Colon (tissue), 2 donors: Measurements from ENCODE around the gene TMEM145.

Source experiments
- FAIRE-seq: peaks from 2 replicates; lab custom pipeline; 2012; peaks lifted over from hg19 to GRCh38; lab: Jason Lieb, UNC
- donor health status: control.
- donor health status: control.

The TMEM145 gene

DNA sequence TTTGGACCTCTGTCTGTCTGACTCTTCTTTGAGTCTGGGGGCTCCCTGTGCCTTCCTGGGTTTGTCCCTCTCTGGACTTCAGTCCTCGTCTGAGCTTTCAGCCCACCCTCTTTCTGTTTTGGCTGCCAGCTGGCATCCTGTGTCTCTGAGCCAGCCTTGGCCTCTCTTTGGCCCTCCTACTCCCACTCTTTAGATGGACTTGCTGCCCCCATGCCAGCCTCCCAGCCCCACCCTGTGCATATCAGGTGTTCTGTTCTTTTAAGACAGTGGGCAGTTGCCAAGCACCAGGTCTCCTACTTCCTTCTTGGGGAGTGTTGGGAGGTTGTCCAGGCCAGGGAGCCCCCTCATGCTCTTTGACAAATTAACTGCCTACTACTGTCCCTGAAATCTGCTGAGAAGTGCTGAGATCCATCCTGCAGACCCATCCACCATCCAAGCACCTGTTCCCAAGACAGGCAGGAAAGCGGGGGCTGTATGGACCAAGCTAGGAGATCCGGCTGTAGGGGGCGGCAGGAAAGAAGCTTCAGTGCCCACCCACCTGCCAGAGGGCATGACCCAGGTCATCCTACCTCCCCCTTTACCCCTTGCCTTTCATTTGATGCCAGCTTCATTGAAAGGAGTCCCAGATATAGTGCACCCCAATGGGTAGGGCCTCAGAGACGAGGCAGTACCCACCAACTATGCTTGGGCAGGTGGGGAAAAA is 34.5 kb upstream of the TMEM145 start:
- no peak for FAIRE-seq

- FAIRE-seq, result no peak
Observed at GRCh38 chr19:42279155-42279901, 33.8 kb upstream of the TMEM145 start.

DNA sequence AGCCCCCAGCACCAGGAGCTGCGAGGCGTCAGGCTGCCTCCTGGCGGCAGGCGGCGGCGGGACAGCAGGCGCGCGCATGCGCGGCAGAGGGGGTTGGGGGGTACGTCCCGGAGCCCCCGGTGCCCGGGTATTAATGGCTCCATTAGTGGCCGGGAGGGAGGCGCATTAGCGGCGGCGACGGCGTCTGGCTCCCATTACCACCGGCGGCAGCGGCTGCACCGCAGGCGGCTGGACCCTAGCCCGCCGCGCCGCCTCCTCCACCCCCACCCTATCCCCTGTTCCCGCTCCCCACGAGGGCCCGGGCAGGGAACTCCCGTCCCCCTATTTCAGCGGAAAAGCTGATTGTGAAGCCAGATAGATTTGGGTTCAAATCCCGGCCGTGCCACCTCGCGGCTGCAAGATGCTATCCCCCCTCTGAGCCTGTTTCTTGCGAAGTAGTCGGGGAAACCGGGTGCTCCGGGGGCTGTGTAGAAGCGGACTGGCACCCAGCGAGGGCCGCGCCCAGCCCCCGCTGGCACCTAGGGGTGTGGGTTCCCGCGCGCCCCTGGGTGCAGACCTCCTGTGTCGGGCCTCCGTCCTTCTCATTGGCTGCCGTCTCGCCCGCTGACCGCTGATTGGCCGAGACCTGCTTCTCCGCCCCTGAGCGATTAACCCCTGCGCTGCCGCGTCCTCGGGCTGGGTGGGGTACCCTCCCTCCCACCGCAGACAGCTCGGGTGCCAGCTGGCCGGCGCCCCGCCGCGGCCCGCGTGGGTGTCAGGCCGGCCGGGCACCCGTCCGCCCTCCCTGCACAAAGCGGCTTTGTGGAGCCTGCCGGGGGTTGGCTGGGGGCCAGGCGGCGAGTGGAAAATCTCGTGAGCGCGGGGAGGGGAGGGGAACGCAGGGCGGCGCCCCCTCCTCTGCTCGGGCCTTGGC is 33.0 kb upstream of the TMEM145 start:
- no peak for FAIRE-seq

- FAIRE-seq, result no peak
Observed at GRCh38 chr19:42280815-42281145, 32.3 kb upstream of the TMEM145 start.

GRCh38 chr19:42281146-42281826 is 31.8 kb upstream of the TMEM145 start:
- FAIRE-seq, result no peak

- no peak for FAIRE-seq
Observed at GRCh38 chr19:42281827-42282762, 31.0 kb upstream of the TMEM145 start.

GRCh38 chr19:42282819-42283187 is 30.3 kb upstream of the TMEM145 start:
- FAIRE-seq, result no peak

DNA sequence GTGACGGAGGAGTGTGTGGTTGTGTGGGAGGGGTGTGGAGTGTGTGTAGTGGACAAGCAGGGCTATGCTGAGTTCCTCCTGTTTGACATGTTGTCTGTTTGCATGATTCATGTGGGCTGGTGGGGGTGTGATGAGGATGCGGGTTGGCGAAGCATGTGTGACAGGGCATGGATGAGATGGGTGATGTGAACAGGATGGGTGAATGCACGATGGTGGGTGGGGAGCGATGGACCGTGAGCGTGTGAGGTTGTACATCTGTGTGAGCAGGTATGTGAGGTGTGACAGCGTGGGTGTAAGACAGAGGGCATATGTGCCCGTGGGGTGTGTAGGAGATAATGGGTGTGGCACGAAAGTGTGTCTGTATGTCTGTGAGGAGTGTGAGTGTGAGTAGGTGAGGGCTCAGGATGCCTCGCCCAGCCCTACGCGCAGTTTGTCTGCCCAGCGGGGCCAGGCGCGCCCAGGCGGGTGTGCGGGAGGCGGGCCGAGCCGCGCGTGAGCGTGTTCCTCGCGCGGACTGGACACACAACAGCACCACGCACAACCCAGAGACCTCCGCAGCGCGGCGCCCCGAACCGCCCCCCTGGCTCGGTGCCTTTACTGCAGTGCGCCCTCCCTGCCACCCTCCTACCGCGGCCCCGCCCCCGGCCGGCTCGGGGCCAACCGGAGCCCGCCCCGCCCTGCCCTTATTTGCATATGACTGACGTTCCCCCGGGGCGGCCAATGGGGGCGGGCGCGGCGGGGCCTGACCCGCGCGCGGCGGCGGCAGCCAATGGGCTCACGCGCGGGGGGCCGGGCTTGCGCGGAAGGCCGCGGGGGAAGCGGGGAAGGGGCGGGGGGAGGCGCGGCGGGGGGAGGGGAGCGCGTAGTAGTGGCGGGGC is 29.7 kb upstream of the TMEM145 start:
- no peak for FAIRE-seq

GRCh38 chr19:42284066-42284501 is 29.0 kb upstream of the TMEM145 start:
- no peak for FAIRE-seq

DNA sequence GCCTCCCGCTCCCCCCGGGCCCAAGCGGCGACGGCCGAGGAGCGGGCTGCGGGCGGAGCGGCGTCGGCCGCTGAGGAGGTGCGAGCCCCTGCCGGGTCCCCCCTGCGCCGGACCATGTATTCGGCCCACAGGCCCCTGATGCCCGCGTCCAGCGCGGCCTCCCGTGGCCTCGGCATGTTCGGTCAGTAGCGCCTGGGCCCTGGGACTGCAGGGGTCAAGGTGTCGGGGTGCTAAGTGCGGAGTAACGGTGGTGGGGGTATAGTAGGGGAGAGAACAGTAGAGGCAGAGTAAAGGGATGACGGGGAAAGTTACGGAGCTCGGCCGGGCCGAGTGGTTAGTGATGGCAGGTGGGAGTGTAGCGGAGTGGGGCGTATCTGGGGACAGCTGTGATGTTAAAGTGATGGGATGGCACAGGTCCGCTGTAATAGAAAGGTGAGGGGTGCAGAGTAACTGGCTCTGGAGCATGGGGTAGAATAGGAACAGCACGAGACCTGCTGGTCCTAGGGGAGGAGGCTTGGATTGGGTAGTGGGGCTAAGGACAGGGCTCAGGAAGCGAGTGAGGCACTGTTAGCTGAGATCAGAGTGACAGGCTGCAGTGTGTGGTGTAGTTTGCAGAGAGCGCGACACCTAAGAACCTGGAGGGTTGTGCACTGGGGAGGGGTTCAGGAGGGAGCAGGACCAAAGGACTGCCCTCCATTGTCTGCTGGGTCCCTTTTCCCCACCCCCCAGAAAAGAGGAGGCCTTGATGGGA is 28.3 kb upstream of the TMEM145 start:
- no peak for FAIRE-seq

GRCh38 chr19:42285541-42285941 is 27.6 kb upstream of the TMEM145 start:
- FAIRE-seq, result no peak

DNA sequence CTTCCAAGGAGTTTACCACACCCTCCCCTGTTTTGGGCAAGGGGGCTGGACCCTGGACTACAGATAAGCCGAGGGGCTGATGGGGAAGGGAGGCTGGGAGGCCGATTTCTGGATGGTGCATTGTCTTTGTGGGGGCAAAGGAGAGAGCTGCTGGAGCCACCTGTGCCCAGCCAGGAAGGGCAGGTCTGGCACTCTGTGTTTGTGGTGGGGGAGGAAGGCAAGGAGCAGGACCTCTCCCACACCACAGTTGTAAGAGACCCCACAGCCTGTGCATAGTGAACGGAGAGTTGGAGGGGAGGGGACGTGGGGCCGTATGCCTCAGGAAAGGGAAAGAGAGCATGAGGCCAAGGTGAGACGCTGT is 27.1 kb upstream of the TMEM145 start:
- no peak for FAIRE-seq

DNA sequence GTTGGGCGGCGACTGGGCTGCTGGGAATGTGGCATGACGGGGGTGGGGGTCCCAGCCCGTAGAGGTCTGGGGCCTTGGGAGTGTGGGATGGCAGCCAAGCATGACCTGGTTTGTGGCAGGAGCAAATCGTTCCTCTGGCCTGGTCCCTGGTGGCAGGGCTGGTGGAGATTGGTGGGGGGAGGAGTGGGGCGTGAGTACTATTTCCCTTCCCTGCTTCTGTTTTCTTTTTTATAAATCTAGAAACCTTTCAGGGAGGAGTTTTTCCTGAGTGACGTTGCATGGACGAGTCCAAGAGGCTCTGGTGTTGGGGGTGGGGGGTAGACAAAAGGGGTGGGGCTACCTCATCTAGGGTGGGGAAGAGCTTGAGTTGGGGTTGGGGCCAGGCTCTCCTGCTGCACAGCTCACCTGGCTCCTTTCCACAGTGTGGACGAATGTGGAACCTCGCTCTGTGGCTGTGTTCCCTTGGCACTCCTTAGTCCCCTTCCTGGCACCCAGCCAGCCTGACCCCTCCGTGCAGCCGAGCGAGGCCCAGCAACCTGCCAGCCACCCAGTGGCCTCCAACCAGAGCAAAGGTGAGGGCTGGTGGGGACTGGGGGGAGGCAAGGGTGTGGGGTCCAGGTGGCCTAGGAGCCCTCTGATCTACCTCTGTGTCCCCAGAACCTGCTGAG is 26.6 kb upstream of the TMEM145 start:
- no peak for FAIRE-seq

- no peak for FAIRE-seq
Observed at GRCh38 chr19:42287017-42287826, 25.9 kb upstream of the TMEM145 start.

DNA sequence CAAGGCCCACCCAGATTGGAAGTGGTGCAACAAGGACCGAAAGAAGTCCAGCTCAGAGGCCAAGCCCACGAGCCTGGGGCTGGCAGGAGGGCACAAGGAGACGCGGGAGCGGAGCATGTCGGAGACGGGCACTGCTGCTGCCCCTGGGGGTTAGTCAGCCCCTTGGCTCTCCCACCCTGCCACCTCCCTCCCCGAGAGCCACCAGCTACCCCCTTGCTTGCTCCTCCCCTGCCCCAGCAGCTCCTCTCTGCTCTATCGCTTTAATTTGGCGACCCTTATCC is 25.3 kb upstream of the TMEM145 start:
- no peak for FAIRE-seq

GRCh38 chr19:42288387-42288786 is 24.7 kb upstream of the TMEM145 start:
- no peak for FAIRE-seq

DNA sequence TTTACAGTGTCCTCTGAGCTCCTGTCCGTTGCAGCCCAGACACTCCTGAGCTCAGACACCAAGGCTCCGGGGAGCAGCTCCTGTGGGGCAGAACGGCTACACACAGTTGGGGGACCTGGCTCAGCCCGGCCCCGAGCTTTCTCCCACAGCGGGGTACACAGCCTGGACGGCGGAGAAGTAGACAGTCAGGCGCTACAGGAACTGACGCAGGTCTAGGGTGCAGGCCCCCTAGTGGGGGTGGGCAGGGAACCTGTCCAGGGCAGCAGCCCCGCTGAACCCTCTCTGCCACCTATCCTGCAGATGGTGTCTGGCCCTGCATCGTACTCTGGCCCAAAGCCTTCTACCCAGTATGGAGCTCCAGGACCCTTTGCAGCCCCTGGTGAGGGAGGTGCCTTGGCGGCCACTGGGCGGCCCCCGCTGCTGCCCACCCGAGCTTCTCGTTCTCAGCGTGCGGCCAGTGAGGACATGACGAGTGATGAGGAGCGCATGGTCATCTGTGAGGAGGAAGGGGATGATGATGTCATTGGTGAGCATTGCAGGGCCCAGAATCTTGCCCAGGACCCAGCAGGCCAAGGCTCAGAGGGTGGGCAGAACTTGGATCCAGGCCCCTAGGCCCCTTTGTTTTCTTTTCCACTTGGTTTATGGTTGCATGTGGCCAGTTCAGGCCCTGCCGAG is 24.1 kb upstream of the TMEM145 start:
- FAIRE-seq, result no peak

DNA sequence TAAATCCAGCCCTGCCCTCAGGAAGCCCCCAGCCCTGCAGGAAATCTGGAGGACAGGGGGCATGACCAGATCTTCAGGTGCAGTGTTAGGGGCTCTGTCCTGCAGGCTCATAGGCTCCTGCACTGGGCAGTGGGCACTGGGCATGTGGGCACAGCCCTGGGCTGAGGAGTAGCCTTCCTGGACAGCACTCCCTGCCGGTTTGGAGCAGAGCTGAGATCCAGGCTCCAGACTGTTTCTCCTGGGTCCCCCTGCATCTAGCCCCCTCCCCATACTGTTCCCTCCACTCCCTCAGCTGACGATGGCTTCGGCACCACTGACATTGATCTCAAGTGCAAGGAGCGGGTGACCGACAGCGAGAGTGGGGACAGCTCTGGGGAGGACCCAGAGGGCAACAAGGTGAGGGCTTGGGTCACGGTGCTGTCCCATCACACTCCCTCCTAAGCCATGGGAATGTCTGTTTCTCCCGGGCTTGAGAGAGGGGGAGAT is 23.5 kb upstream of the TMEM145 start:
- no peak for FAIRE-seq
